ENCODE data around the gene ARHGEF17.

DNA sequence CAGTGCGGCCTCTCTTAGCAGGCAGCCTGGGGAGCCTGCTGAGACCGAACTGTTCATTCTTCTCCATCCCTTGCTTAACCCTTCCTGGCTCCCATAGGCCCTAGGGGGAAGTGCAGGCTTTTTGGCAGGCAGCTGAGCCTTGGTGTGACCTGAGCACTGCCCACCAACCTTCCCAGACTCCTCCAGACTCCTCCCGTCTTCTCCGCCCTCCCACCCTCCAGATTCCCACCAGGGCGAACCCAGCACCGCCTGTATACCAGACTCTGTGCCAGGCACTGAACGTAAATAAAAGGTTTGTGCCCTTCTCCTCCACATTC lies 76.0 kb downstream of the ARHGEF17 start:
- TF ChIP-seq, protein P1, sequence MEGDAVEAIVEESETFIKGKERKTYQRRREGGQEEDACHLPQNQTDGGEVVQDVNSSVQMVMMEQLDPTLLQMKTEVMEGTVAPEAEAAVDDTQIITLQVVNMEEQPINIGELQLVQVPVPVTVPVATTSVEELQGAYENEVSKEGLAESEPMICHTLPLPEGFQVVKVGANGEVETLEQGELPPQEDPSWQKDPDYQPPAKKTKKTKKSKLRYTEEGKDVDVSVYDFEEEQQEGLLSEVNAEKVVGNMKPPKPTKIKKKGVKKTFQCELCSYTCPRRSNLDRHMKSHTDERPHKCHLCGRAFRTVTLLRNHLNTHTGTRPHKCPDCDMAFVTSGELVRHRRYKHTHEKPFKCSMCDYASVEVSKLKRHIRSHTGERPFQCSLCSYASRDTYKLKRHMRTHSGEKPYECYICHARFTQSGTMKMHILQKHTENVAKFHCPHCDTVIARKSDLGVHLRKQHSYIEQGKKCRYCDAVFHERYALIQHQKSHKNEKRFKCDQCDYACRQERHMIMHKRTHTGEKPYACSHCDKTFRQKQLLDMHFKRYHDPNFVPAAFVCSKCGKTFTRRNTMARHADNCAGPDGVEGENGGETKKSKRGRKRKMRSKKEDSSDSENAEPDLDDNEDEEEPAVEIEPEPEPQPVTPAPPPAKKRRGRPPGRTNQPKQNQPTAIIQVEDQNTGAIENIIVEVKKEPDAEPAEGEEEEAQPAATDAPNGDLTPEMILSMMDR (conservative IDR thresholded peaks at IDR 0.05) = no peak
- TF ChIP-seq ZFX (IDR thresholded peaks at IDR 0.05) = no peak

Measured in C4-2B (cell line).